K562 treated with DMSO at 1 percent for 4 hours (cell line): ENCODE data around the gene GABARAPL1. TPM values are rescaled to one million over a fixed set of nuclear protein-coding genes. Genes with fewer than 3 reads are reported as not detected.

Experiments
- total RNA-seq: library from RNA; unstranded; fragments of 300-600 nt; gene quantifications from 2 replicates; pipeline ENCODE4 v1.2.3, GENCODE V29; 2022; ENCODE audit not compliant: insufficient read depth

The GABARAPL1 gene
- 15.1 and 20.4 TPM in 2 replicates for total RNA-seq

DNA sequence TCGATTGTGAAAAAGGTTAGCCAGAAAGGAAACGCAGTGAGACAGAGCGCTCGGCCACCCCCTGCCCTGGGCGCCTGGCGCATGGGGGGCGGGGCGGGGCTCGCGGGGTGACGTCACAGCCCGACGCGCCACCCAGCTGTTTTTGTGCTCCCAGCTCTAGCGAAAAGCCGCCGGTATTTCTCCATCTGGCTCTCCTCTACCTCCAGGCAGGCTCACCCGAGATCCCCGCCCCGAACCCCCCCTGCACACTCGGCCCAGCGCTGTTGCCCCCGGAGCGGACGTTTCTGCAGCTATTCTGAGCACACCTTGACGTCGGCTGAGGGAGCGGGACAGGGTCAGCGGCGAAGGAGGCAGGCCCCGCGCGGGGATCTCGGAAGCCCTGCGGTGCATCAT, at the start of gene GABARAPL1:
Gene GABARAPL1, plus strand, starts transcription at position 139 of the 393 bp plus-strand sequence. Its CDS starts 253 bp downstream, at position 392.

DNA sequence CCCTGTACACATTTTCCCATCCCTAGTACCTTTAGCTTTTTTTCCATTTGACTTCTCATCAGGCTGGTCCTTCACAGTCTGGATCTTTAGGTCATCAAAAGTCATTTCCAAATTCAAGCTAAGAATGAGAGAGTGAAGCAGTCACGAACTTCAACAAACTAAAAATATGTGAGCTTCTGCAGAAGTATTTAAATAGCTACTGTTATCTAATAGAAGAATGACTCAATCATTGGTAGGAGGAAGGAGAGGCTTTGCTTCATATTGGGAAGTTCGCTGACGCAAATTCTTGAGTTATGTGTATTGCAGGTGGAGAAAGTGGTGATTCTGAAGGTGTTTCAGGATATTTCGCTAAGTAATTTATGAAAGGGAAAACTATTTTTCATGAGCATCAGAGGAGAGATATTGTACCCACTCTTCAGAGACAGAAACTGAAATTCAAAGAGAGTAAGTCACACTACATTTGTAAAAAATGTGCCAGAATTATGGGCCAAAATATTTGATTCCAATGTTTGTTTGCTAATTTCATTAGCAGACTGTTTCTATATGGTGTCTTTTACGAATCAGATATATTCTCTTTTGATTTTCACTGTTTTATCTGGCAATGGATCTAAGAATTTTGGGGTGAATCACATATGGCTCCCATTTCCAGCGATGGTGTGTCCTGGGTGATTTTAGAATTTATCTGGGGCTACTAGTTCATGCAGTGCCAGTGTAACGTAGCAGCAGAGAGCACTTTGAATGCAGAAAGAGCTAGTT, 40.5 kb upstream of the GABARAPL1 start, which contains the start of gene OLR1:
Gene OLR1, minus strand, starts transcription at position 160 of the 756 bp plus-strand sequence. Its CDS starts 55 bp downstream, at position 105.

DNA sequence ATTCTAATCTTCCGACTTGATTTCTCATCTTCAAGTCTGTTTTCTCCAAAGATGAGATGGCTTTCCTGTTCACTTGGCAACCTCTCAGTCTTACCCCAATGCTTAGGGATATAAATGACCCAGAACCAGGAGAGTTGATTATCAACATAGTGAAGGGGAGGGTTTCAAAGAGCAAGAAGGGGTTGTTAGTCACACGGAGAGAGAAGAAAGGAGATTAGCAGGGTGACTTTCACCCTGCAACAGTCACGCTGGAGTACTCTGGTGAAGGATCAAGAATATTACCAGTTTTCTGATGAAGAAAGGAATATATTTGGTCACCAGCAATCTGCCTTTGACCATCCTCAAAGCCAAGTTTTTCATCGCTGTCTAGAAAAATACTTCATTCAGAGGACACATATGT, 33.9 kb upstream of the GABARAPL1 start, which contains the start of gene TMEM52B:
Gene TMEM52B, plus strand, starts transcription at position 212 of the 400 bp plus-strand sequence. CDS start 543 bp downstream, outside the sequence.

Other genes starting within 250 kb of the GABARAPL1 start
- gene CLEC12A, start 241.5 kb upstream of the GABARAPL1 start, total RNA-seq = not detected in 2 replicates
- gene CLEC1B, start 213.8 kb upstream of the GABARAPL1 start, total RNA-seq = not detected in 2 replicates
- not detected in 2 replicates for gene CLEC12B, start 202.2 kb upstream of the GABARAPL1 start, total RNA-seq
- gene CLEC9A, start 182.2 kb upstream of the GABARAPL1 start, total RNA-seq = not detected in 2 replicates
- not detected in 2 replicates for gene CLEC1A, start 113.9 kb upstream of the GABARAPL1 start, total RNA-seq
- gene CLEC7A, start 82.7 kb upstream of the GABARAPL1 start, total RNA-seq = not detected in 2 replicates
- not detected in 2 replicates for gene OLR1, start 40.7 kb upstream of the GABARAPL1 start, total RNA-seq
- gene TMEM52B, start 33.8 kb upstream of the GABARAPL1 start, total RNA-seq = not detected in 2 replicates
- not detected in 2 replicates for gene KLRD1, start 95.0 kb downstream of the GABARAPL1 start, total RNA-seq
- gene KLRK1, start 177.2 kb downstream of the GABARAPL1 start, total RNA-seq = not detected in 2 replicates
- gene KLRC4, start 196.9 kb downstream of the GABARAPL1 start, total RNA-seq = not detected in 2 replicates
- gene KLRC3, start 207.7 kb downstream of the GABARAPL1 start, total RNA-seq = not detected in 2 replicates
- gene KLRC2, start 223.1 kb downstream of the GABARAPL1 start, total RNA-seq = not detected in 2 replicates
- gene KLRC1, start 240.5 kb downstream of the GABARAPL1 start, total RNA-seq = not detected in 2 replicates